Immature natural killer cell (primary cell): ENCODE measurements around the gene SNRNP27. TPM values are rescaled to one million over a fixed set of nuclear protein-coding genes. Genes with fewer than 3 reads are reported as not detected.
"Not testable (repeated sequence)": the region's sequence is repeated elsewhere in the genome, so short reads cannot be mapped to it uniquely, and the experiment has no call there.

ENCODE experiments used
- DNase-seq, 3 donors: peaks; one replicate each; pipeline ENCODE4 v3.0.0; 2022; ENCODE audit warnings: mixed read lengths in 1 of 3
- H3K27ac Mint-ChIP-seq, 6 donors: one replicate each; pipeline ENCODE4 v1.8.0; 2020; ENCODE audit warnings: mixed read lengths in 6 of 6, mild to moderate bottlenecking in 5 of 6, inconsistent platforms in 4 of 6, moderate library complexity in 3 of 6
- H3K27me3 Mint-ChIP-seq, 3 donors: one replicate each; pipeline ENCODE4 v1.8.0; 2020 to 2021; ENCODE audit warnings: low read depth in 3 of 3, mild to moderate bottlenecking in 3 of 3, mixed read lengths in 3 of 3, moderate library complexity in 3 of 3, inconsistent platforms in 1 of 3
- H3K36me3 Mint-ChIP-seq, 3 donors: one replicate each; pipeline ENCODE4 v1.8.0; 2020; ENCODE audit warnings: mixed read lengths in 3 of 3, inconsistent platforms in 2 of 3, mild to moderate bottlenecking in 2 of 3
- H3K4me1 Mint-ChIP-seq, 2 donors: one replicate each; pipeline ENCODE4 v1.8.0; 2020; ENCODE audit warnings: inconsistent platforms in 2 of 2, mild to moderate bottlenecking in 2 of 2, mixed read lengths in 2 of 2, moderate library complexity in 1 of 2
- H3K4me3 Mint-ChIP-seq, 5 donors: one replicate each; pipeline ENCODE4 v1.8.0; 2020; ENCODE audit warnings: mild to moderate bottlenecking in 5 of 5, mixed read lengths in 5 of 5, inconsistent platforms in 3 of 5, moderate library complexity in 3 of 5
- H3K9me3 Mint-ChIP-seq, 6 donors: one replicate each; pipeline ENCODE4 v1.8.0; 2020; ENCODE audit warnings: mild to moderate bottlenecking in 6 of 6, mixed read lengths in 6 of 6, inconsistent platforms in 4 of 6, moderate library complexity in 3 of 6
- polyA plus RNA-seq, 3 donors: library from polyadenylated mRNA; unstranded; fragments of 300-500 nt; fragmentation: Illumina TruSeq; gene quantifications; one replicate each; pipeline ENCODE4 v1.2.3, GENCODE V29; 2021

SNRNP27 gene
- polyA plus RNA-seq, 3 donors from 2014 or later: 65.4 to 79.7 (median 78.8) TPM

DNA sequence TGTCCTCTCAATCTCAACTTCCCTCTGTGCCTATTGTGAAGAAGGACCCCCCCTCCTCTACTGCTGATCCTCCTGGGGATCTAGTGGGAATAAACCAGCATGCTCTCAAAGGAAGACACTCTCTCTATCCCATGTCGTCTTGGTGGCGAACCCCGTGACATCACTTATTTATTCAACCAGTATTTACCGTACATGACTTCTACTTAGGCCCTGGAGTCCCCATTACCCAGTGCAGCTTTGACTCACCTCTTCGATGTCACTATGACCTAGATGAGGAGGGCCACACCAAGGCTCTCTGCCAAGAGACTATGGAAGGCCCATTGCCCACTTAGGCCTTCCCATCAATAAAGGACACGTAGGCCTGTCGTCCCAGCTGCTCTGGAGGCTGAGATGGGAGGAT lies 51.0 kb downstream of the SNRNP27 start:
- Mint-ChIP-seq H3K27me3 (peaks cover 2 to 6% (median 5%) of the 10 kb centered on the region in 3 donors), H3K9me3 (no peaks in the 10 kb centered on the region), H3K4me3 (peak overlapping the region in 1 of 5 donors; percentile 26), H3K4me1 (peaks cover 42 to 49% of the 10 kb centered on the region in 2 donors), H3K36me3 (peaks cover 11 to 27% (median 13%) of the 10 kb centered on the region in 3 donors), H3K27ac (peak overlapping the region in 5 of 6 donors; percentile 37 to 89 (median 81))
- no peak for DNase-seq

- peak in 1 of 3 donors; percentile 8 for DNase-seq
- H3K4me1 Mint-ChIP-seq: peaks cover 42 to 49% of the 10 kb centered on the region in 2 donors
- peak overlapping the region; percentile 83 to 93 (median 86) for H3K27ac Mint-ChIP-seq
- peak overlapping the region; percentile 51 to 80 (median 68) for H3K4me3 Mint-ChIP-seq
- H3K36me3 Mint-ChIP-seq: peaks cover 10 to 22% (median 13%) of the 10 kb centered on the region in 3 donors
- H3K9me3 Mint-ChIP-seq: no peaks in the 10 kb centered on the region
- H3K27me3 Mint-ChIP-seq: peaks cover 2 to 11% (median 5%) of the 10 kb centered on the region in 3 donors
Measured at GRCh38 chr2:69945441-69945840, 51.7 kb downstream of the SNRNP27 start.

DNA sequence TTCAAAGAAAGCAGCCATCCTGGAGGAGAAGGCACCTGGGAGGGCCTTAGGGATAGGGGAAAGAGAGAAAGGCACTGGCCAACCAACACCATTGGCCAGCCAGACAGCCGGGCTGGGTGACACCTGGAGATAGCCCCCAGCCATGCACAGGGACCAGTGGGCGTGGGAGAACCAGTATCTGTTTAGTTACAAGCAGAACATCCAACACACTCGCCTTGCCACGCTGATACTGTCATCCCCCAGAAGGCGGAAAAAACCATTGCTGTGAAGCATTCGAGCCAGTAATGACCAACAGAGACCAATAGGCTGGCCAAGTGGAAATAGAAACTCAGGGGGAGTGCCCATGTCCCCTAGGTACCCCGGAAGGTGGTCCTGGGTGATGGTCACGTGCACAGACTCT lies 52.2 kb downstream of the SNRNP27 start:
- peak overlapping the region in 4 of 5 donors; percentile 73 to 80 (median 76) for H3K4me3 Mint-ChIP-seq
- no peaks in the 10 kb centered on the region for H3K9me3 Mint-ChIP-seq
- H3K36me3 Mint-ChIP-seq: peaks cover 6 to 17% (median 8%) of the 10 kb centered on the region in 3 donors
- peaks cover 2 to 12% (median 5%) of the 10 kb centered on the region in 3 donors for H3K27me3 Mint-ChIP-seq
- peak overlapping the region; percentile 83 to 93 (median 86) for H3K27ac Mint-ChIP-seq
- H3K4me1 Mint-ChIP-seq: peaks cover 42 to 49% of the 10 kb centered on the region in 2 donors
- no peak for DNase-seq

- peaks cover 2 to 12% (median 5%) of the 10 kb centered on the region in 3 donors for H3K27me3 Mint-ChIP-seq
- DNase-seq: peak; percentile 67 to 68 (median 68)
- peak overlapping the region; percentile 72 to 80 (median 74) for H3K4me3 Mint-ChIP-seq
Measured at GRCh38 chr2:69946351-69947324, 52.9 kb downstream of the SNRNP27 start.

DNA sequence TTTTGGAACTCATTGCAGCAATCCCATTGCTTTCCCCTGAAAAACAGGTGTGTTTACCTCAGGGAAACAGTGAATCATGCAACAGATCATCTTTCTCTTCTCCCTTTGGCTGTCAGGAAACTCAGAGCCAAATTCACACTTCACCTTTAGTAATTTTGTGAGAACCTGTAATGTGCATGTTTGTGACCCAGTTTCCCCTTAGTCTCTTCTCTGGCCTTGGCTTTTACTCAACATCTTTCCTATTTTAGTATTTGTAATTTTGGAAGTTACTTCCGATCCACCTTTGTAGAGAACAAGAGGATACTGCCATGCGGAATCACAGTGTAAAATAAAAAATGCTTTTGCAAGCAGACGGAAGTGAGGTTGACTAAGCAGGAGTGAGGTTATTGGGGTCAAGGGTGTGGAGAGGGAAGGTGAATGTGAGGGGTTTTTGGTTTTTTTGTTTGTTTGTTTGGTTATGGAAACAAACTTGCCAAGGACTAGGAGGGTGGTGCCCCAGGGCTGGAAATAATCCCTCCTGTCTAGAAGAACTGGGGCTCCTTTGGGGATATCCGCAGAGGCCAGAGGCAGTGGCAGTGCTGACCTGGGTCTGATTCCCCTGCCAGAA lies 53.7 kb downstream of the SNRNP27 start:
- H3K36me3 Mint-ChIP-seq: peaks cover 0 to 8% (median 6%) of the 10 kb centered on the region in 3 donors
- H3K4me1 Mint-ChIP-seq: peaks cover 42 to 49% of the 10 kb centered on the region in 2 donors
- peak; percentile 37 to 51 (median 47) for DNase-seq
- no peaks in the 10 kb centered on the region for H3K9me3 Mint-ChIP-seq
- peak overlapping the region; percentile 83 to 93 (median 86) for H3K27ac Mint-ChIP-seq
- peaks cover 5 to 12% (median 5%) of the 10 kb centered on the region in 3 donors for H3K27me3 Mint-ChIP-seq
- H3K4me3 Mint-ChIP-seq: peak overlapping the region; percentile 72 to 80 (median 74)

More at GRCh38 chr2:69946351-69947324, 52.9 kb downstream of the SNRNP27 start:
- peaks cover 6 to 16% (median 7%) of the 10 kb centered on the region in 3 donors for H3K36me3 Mint-ChIP-seq
- H3K27ac Mint-ChIP-seq: peak overlapping the region; percentile 83 to 93 (median 86)
- H3K9me3 Mint-ChIP-seq: no peaks in the 10 kb centered on the region
- peaks cover 42 to 49% of the 10 kb centered on the region in 2 donors for H3K4me1 Mint-ChIP-seq

DNA sequence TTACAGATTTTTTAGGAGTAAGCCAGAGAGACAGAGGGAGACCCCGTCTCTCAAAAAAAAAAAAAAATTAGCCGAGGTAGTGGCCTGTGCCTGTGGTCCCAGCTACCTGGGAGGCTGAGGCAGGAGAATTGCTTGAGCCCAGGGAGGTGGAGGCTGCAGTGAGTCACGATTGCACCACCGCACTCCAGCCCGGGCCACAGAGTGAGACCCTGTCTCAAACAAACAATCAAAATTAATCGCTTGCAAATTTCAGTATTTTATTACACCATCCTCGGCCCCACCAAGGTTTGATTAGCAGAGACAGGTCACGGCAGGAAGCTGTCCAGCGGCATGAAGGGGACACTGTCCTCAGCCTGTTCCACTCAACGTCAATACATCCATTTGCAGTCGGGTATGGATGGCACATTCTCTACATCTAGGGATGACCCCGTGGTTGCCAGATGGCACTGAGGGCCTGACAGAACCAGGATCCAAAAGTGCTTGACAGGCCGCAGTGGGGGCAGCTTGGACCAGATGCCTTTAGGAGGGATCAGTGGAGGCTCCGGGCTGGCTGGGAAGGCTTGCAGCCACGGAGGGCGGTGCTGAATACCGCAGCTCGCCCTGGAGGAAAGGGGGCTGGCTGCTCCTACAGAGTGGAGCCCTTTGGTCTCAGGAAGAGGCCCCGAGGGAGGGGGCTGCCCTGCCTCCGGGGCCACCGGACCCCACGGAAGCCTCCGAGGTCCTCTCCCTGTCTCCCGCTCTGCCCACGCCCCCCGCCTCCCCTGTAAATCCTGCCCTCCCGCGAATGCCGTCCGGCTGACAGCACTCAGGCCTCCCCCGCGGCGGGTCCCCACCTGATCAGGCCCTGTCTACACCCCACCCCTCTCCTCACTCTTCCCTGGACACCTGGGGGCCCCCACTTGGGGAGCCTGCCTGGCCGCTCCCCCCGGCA lies 54.5 kb downstream of the SNRNP27 start:
- Mint-ChIP-seq H3K9me3 (no peaks in the 10 kb centered on the region), H3K27me3 (peaks cover 5 to 12% (median 6%) of the 10 kb centered on the region in 3 donors), H3K27ac (peak overlapping the region; percentile 83 to 93 (median 86)), H3K4me3 (peak overlapping the region in 2 of 5 donors; percentile 62 to 74), H3K4me1 (peaks cover 42 to 49% of the 10 kb centered on the region in 2 donors), H3K36me3 (peaks cover 0 to 4% (median 3%) of the 10 kb centered on the region in 3 donors)
- no peak for DNase-seq

- peak overlapping the region in 2 of 6 donors; percentile 56 to 82 for H3K27ac Mint-ChIP-seq
- DNase-seq: no peak
- no peaks in the 10 kb centered on the region for H3K9me3 Mint-ChIP-seq
- peak overlapping the region in 1 of 5 donors; percentile 20 for H3K4me3 Mint-ChIP-seq
- H3K27me3 Mint-ChIP-seq: peaks cover 5 to 12% (median 6%) of the 10 kb centered on the region in 3 donors
- H3K36me3 Mint-ChIP-seq: no peaks in the 10 kb centered on the region
- H3K4me1 Mint-ChIP-seq: peaks cover 42 to 45% of the 10 kb centered on the region in 2 donors
Measured at GRCh38 chr2:69948963-69949645, 55.3 kb downstream of the SNRNP27 start.

- DNase-seq: no peak
- Mint-ChIP-seq H3K27me3 (peaks cover 5 to 12% (median 6%) of the 10 kb centered on the region in 3 donors), H3K27ac (no peak overlapping the region), H3K4me1 (peaks cover 33 to 34% of the 10 kb centered on the region in 2 donors), H3K9me3 (peaks cover 0 to 2% (median 0%) of the 10 kb centered on the region in 6 donors), H3K4me3 (no peak overlapping the region), H3K36me3 (no peaks in the 10 kb centered on the region)
Measured at GRCh38 chr2:69950241-69950640, 56.5 kb downstream of the SNRNP27 start.

GRCh38 chr2:69950671-69951070 lies 56.9 kb downstream of the SNRNP27 start:
- peaks cover 5 to 12% (median 6%) of the 10 kb centered on the region in 3 donors for H3K27me3 Mint-ChIP-seq

GRCh38 chr2:69952336-69953115 lies 58.8 kb downstream of the SNRNP27 start:
- Mint-ChIP-seq H3K27ac (peak overlapping the region in 2 of 6 donors; percentile 6 to 79), H3K4me1 (peaks cover 11 to 14% of the 10 kb centered on the region in 2 donors), H3K4me3 (no peak overlapping the region), H3K36me3 (peaks cover 0 to 4% (median 0%) of the 10 kb centered on the region in 3 donors), H3K27me3 (peaks cover 3 to 10% (median 5%) of the 10 kb centered on the region in 3 donors), H3K9me3 (peaks cover 0 to 2% (median 0%) of the 10 kb centered on the region in 6 donors)
- no peak for DNase-seq

More at GRCh38 chr2:69950671-69951070, 56.9 kb downstream of the SNRNP27 start:
- H3K4me1 Mint-ChIP-seq: peaks cover 28 to 30% of the 10 kb centered on the region in 2 donors
- H3K9me3 Mint-ChIP-seq, H3K4me3 Mint-ChIP-seq, H3K27ac Mint-ChIP-seq, DNase-seq, H3K36me3 Mint-ChIP-seq: not testable (repeated sequence)

GRCh38 chr2:69954084-69954483 lies 60.3 kb downstream of the SNRNP27 start:
- Mint-ChIP-seq H3K36me3 (peaks cover 0 to 4% (median 0%) of the 10 kb centered on the region in 3 donors), H3K27ac (peak overlapping the region in 1 of 6 donors; percentile 50), H3K27me3 (peaks cover 2 to 7% (median 6%) of the 10 kb centered on the region in 3 donors), H3K9me3 (peaks cover 0 to 2% (median 0%) of the 10 kb centered on the region in 6 donors), H3K4me1 (peaks cover 9 to 11% of the 10 kb centered on the region in 2 donors), H3K4me3 (no peak overlapping the region)
- no peak for DNase-seq
